ENCODE results near the gene RCVRN. TPM values are rescaled to one million over a fixed set of nuclear protein-coding genes. Genes with fewer than 3 reads are reported as not detected.

Gene RCVRN
- total RNA-seq, 1 experiment from 2014 or later, result not detected

- ChIA-PET POLR2A (ENCODE audit: unreplicated experiment) (no interaction called here), CTCF (no interaction called here)
- Histone ChIP-seq H3K9me3 (ENCODE audit: low read length) (no peaks in the 10 kb centered on the region), H3K36me3 (ENCODE audit: low read depth, low read length) (no peaks in the 10 kb centered on the region), H3K4me1 (ENCODE audit: insufficient read depth, low read length) (no peaks in the 10 kb centered on the region), H3K27me3 (ENCODE audit: low read length) (peaks cover 11% of the 10 kb centered on the region; the same call in 1 of the 2 replicates), H3K27ac (ENCODE audit: low read length) (no peak overlapping the region), H2AFZ (ENCODE audit: low read length) (no peak overlapping the region), H3K9ac (ENCODE audit: low read length) (no peak overlapping the region), H4K20me1 (ENCODE audit: low read length) (no peaks in the 10 kb centered on the region), H3F3A (ENCODE audit: low read length, unreplicated experiment) (no peaks in the 10 kb centered on the region), H3K4me3 (ENCODE audit: low read length) (no peak overlapping the region), H3K4me2 (ENCODE audit: low read length) (no peak overlapping the region), H3K79me2 (ENCODE audit: low read length) (no peaks in the 10 kb centered on the region), H3K9me2 (replicated peaks; ENCODE audit: low read length) (no peaks in the 10 kb centered on the region)
- TF ChIP-seq, protein P1, sequence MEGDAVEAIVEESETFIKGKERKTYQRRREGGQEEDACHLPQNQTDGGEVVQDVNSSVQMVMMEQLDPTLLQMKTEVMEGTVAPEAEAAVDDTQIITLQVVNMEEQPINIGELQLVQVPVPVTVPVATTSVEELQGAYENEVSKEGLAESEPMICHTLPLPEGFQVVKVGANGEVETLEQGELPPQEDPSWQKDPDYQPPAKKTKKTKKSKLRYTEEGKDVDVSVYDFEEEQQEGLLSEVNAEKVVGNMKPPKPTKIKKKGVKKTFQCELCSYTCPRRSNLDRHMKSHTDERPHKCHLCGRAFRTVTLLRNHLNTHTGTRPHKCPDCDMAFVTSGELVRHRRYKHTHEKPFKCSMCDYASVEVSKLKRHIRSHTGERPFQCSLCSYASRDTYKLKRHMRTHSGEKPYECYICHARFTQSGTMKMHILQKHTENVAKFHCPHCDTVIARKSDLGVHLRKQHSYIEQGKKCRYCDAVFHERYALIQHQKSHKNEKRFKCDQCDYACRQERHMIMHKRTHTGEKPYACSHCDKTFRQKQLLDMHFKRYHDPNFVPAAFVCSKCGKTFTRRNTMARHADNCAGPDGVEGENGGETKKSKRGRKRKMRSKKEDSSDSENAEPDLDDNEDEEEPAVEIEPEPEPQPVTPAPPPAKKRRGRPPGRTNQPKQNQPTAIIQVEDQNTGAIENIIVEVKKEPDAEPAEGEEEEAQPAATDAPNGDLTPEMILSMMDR (conservative IDR thresholded peaks at IDR 0.05; ENCODE audit: low read depth, low read length), result no peak
- TF ChIP-seq EZH2phosphoT487 (IDR thresholded peaks at IDR 0.05; ENCODE audit: borderline replicate concordance, low read length), result no peak
- TF ChIP-seq EZH2 (IDR thresholded peaks at IDR 0.05; ENCODE audit: low read length, unreplicated experiment), result no peak
- DNase-seq (no peak), ATAC-seq (no peak)
- intact Hi-C loops (cut with micrococcal nuclease), result no loop called here
- no TSS peak for BruUV-seq (replicated peaks)
Measured at GRCh38 chr17:9918352-9918751, 13.3 kb upstream of the RCVRN start.

- H3K4me3 ChIP-seq (ENCODE audit: low read length), result no peak overlapping the region
- H3K27ac ChIP-seq (ENCODE audit: low read length), result no peak overlapping the region
- no peak for TF ChIP-seq EZH2phosphoT487 (IDR thresholded peaks at IDR 0.05; ENCODE audit: borderline replicate concordance, low read length)
- no peak for TF ChIP-seq EZH2 (IDR thresholded peaks at IDR 0.05; ENCODE audit: low read length, unreplicated experiment)
- TF ChIP-seq, protein P1 (conservative IDR thresholded peaks at IDR 0.05; ENCODE audit: low read depth, low read length), result no peak
- H4K20me1 ChIP-seq (ENCODE audit: low read length), result no peaks in the 10 kb centered on the region
- ChIA-PET POLR2A (ENCODE audit: unreplicated experiment) (no interaction called here), CTCF (no interaction called here)
- no peaks in the 10 kb centered on the region for H3K4me1 ChIP-seq (ENCODE audit: insufficient read depth, low read length)
- H3K36me3 ChIP-seq (ENCODE audit: low read depth, low read length), result no peaks in the 10 kb centered on the region
- H3K27me3 ChIP-seq (ENCODE audit: low read length), result peaks cover 12% of the 10 kb centered on the region; the same call in 1 of the 2 replicates
- no TSS peak for BruUV-seq (replicated peaks)
- H3K9ac ChIP-seq (ENCODE audit: low read length), result no peak overlapping the region
- ATAC-seq (no peak), DNase-seq (no peak)
- intact Hi-C loops (cut with micrococcal nuclease), result no loop called here
- H3K9me2 ChIP-seq (replicated peaks; ENCODE audit: low read length), result no peaks in the 10 kb centered on the region
- H2AFZ ChIP-seq (ENCODE audit: low read length), result no peak overlapping the region
- no peak overlapping the region for H3K4me2 ChIP-seq (ENCODE audit: low read length)
- no peaks in the 10 kb centered on the region for H3F3A ChIP-seq (ENCODE audit: low read length, unreplicated experiment)
- H3K9me3 ChIP-seq (ENCODE audit: low read length), result no peaks in the 10 kb centered on the region
- no peaks in the 10 kb centered on the region for H3K79me2 ChIP-seq (ENCODE audit: low read length)
Measured at GRCh38 chr17:9917801-9918200, 12.7 kb upstream of the RCVRN start.

DNA sequence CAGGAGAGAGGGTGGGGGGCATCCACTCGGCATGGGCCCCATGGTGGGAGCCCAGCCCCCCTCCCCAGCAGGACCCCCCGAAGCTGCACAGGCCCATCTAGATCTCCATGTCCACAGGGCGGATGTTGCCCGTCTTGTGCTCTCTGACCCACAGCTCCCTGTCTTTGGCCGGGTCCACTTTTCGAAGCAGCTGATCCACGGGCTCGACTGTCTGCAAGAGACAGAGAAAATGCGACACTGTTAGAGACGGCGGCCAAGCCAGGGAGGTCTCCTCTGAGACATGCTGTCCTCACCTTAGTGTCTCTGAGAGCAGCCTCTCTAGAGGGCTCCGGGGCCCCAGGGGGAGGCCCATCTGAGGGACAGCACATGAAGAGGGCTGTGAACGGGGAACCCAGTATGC, 12.1 kb upstream of the RCVRN start:
- H3K9me2 ChIP-seq (replicated peaks; ENCODE audit: low read length), result no peaks in the 10 kb centered on the region
- CTCF ChIA-PET, result no interaction called here

More for the DNA sequence above, 12.1 kb upstream of the RCVRN start:
- Histone ChIP-seq H3K79me2 (ENCODE audit: low read length) (no peaks in the 10 kb centered on the region), H3K9ac (ENCODE audit: low read length) (no peak overlapping the region), H3K27ac (ENCODE audit: low read length) (no peak overlapping the region), H2AFZ (ENCODE audit: low read length) (no peak overlapping the region), H4K20me1 (ENCODE audit: low read length) (no peaks in the 10 kb centered on the region), H3K9me3 (ENCODE audit: low read length) (no peaks in the 10 kb centered on the region), H3K4me1 (ENCODE audit: insufficient read depth, low read length) (no peaks in the 10 kb centered on the region), H3K4me2 (ENCODE audit: low read length) (no peak overlapping the region), H3K27me3 (ENCODE audit: low read length) (peaks cover 18% of the 10 kb centered on the region; the same call in 1 of the 2 replicates), H3K4me3 (ENCODE audit: low read length) (no peak overlapping the region), H3K36me3 (ENCODE audit: low read depth, low read length) (no peaks in the 10 kb centered on the region), H3F3A (ENCODE audit: low read length, unreplicated experiment) (no peaks in the 10 kb centered on the region)
- intact Hi-C loops (cut with micrococcal nuclease), result no loop called here
- POLR2A ChIA-PET (ENCODE audit: unreplicated experiment), result no interaction called here
- TF ChIP-seq EZH2phosphoT487 (IDR thresholded peaks at IDR 0.05; ENCODE audit: borderline replicate concordance, low read length) (no peak), EZH2 (IDR thresholded peaks at IDR 0.05; ENCODE audit: low read length, unreplicated experiment) (no peak)
- TF ChIP-seq, protein P1 (conservative IDR thresholded peaks at IDR 0.05; ENCODE audit: low read depth, low read length), result no peak
- ATAC-seq (no peak), DNase-seq (no peak)
- BruUV-seq (replicated peaks), result no TSS peak

All from PC-3 (cell line).